Activated CD8-positive, alpha-beta memory T cell treated with anti-CD3 and anti-CD28 coated beads, Interleukin-2, amount 50 U/mL, for 24 hours (primary cell): Measurements from ENCODE around the gene LUC7L3.
"Not testable (repeated sequence)": the region's sequence is repeated elsewhere in the genome, so short reads cannot be mapped to it uniquely, and the experiment has no call there.

ENCODE experiments used
- DNase-seq: peaks from one replicate; pipeline ENCODE4 v3.0.0-alpha.2; 2020; ENCODE audit errors: extremely low read depth

Gene LUC7L3

GRCh38 chr17:50719144-50719923 is at the start of gene LUC7L3:
TSS of gene LUC7L3 (plus strand) at chr17:50719603. CDS start at chr17:50719733, 130 bp downstream.
- DNase-seq, result peak; percentile 75

- no peak for DNase-seq
Observed at GRCh38 chr17:50672071-50672470, 47.3 kb upstream of the LUC7L3 start.

GRCh38 chr17:50672831-50673551 is 46.4 kb upstream of the LUC7L3 start:
- DNase-seq, result no peak

- DNase-seq, result no peak
Observed at GRCh38 chr17:50675190-50675589, 44.2 kb upstream of the LUC7L3 start.

- no peak for DNase-seq
Observed at GRCh38 chr17:50675627-50676026, 43.8 kb upstream of the LUC7L3 start.

GRCh38 chr17:50676065-50676975 is 43.1 kb upstream of the LUC7L3 start:
- DNase-seq, result no peak

GRCh38 chr17:50677851-50678375 is 41.5 kb upstream of the LUC7L3 start:
- no peak for DNase-seq

GRCh38 chr17:50679008-50679544 is 40.3 kb upstream of the LUC7L3 start:
- DNase-seq, result no peak

GRCh38 chr17:50680126-50680525 is 39.3 kb upstream of the LUC7L3 start:
- no peak for DNase-seq

- DNase-seq, result not testable (repeated sequence)
Observed at GRCh38 chr17:50680543-50681262, 38.7 kb upstream of the LUC7L3 start.

GRCh38 chr17:50681263-50682200 is 37.9 kb upstream of the LUC7L3 start:
- DNase-seq, result no peak

GRCh38 chr17:50682441-50682840 is 37.0 kb upstream of the LUC7L3 start:
- DNase-seq, result no peak

GRCh38 chr17:50682938-50683337 is 36.5 kb upstream of the LUC7L3 start:
- no peak for DNase-seq

- DNase-seq, result no peak
Observed at GRCh38 chr17:50683434-50684287, 35.7 kb upstream of the LUC7L3 start.

GRCh38 chr17:50684288-50684611 is 35.2 kb upstream of the LUC7L3 start:
- DNase-seq, result no peak

- DNase-seq, result no peak
Observed at GRCh38 chr17:50684612-50685333, 34.6 kb upstream of the LUC7L3 start.

GRCh38 chr17:50685334-50685665 is 34.1 kb upstream of the LUC7L3 start:
- no peak for DNase-seq

GRCh38 chr17:50685691-50686493 is 33.5 kb upstream of the LUC7L3 start:
- DNase-seq, result no peak
